IPS-18a (cell line): ENCODE measurements around the gene ANKRD55.

Experiments
- H3K27ac ChIP-seq: one replicate; pipeline ENCODE4 v1.5.1; 2013; ENCODE audit warnings: low read length
- H3K27me3 ChIP-seq: one replicate; pipeline ENCODE4 v1.6.1; 2013; ENCODE audit warnings: mild to moderate bottlenecking, low read length; ENCODE audit not compliant: control insufficient read depth, insufficient read depth
- H3K36me3 ChIP-seq: one replicate; pipeline ENCODE4 v1.6.1; 2013; ENCODE audit warnings: low read depth, low read length; ENCODE audit not compliant: control insufficient read depth
- H3K4me1 ChIP-seq: one replicate; pipeline ENCODE4 v1.6.1; 2013; ENCODE audit warnings: low read depth, low read length; ENCODE audit not compliant: control insufficient read depth
- H3K4me3 ChIP-seq: one replicate; pipeline ENCODE4 v1.5.1; 2013; ENCODE audit warnings: low read length
- H3K9ac ChIP-seq: one replicate; pipeline ENCODE4 v1.6.1; 2013; ENCODE audit warnings: mild to moderate bottlenecking, low read length, moderate library complexity
- H3K9me3 ChIP-seq: one replicate; pipeline ENCODE4 v1.6.1; 2013; ENCODE audit warnings: low read depth, low read length; ENCODE audit not compliant: control insufficient read depth

Gene ANKRD55

GRCh38 chr5:56066931-56067450 lies 166.1 kb downstream of the ANKRD55 start:
- peaks cover 4% of the 10 kb centered on the region for H3K4me1 ChIP-seq
- no peaks in the 10 kb centered on the region for H3K27me3 ChIP-seq
- H3K4me3 ChIP-seq: no peak overlapping the region
- no peak overlapping the region for H3K9ac ChIP-seq
- no peaks in the 10 kb centered on the region for H3K36me3 ChIP-seq
- no peaks in the 10 kb centered on the region for H3K9me3 ChIP-seq
- H3K27ac ChIP-seq: no peak overlapping the region

DNA sequence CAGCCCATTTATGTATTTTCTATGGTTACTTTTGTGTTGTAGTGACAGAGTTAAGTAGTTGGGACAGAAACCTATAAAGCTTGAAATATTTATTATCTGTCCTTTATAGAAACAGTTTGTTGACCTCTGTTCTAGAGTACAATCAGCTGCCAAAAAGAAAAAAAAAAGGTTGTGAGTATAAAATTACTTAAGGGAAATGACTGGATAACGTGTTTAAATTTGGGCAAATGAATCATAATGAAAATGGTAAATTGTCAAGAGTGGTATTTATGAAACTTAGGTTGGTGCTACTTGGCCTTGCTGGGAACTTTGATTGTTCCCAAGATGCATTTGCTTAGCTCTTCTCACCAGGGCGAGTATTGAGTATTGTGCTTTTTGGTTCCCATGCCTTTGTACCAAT lies 168.1 kb downstream of the ANKRD55 start:
- H3K9ac ChIP-seq: no peak overlapping the region
- no peak overlapping the region for H3K4me3 ChIP-seq
- H3K27ac ChIP-seq: no peak overlapping the region
- no peaks in the 10 kb centered on the region for H3K36me3 ChIP-seq
- no peaks in the 10 kb centered on the region for H3K4me1 ChIP-seq
- no peaks in the 10 kb centered on the region for H3K27me3 ChIP-seq
- no peaks in the 10 kb centered on the region for H3K9me3 ChIP-seq

DNA sequence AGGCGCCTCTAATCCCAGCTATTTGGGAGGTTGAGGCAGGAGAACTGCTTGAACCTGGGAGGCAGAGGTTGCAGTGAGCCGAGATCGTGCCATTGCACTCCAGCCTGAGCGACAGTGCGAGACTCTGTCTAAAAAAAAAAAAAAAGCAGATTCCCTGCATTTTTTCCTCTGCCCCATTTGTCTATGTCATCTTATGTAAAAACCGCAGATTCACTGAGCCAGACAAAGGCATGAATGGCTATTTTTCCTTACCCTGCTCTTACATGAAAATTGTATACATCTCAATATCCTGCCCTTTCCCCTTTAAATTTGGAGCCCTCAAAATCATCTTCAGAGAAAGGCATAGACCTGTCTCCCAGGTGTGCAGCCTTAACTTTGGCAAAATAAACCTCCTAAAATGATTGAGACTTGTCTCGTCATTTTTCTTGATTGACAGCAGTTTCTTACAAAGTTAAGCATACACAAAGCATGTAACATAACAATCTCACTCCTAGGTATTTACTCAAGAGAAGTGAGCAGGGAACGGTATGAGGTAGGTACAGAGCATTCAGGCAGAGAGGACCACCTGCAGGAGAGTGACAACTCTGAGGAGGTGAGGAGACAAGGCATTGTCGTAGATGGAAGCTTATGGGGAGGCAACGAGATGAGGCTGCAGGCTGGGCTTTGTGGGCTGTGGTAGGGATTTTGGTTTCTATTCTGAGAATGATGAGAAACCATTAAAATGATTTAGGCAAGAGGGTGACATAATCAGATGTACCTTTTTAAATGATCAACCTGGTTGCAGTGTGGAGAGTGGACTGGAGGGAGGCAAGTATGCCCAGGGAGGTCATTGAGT lies 172.6 kb downstream of the ANKRD55 start:
- no peak overlapping the region for H3K9ac ChIP-seq
- H3K4me1 ChIP-seq: no peaks in the 10 kb centered on the region
- no peaks in the 10 kb centered on the region for H3K36me3 ChIP-seq
- no peak overlapping the region for H3K27ac ChIP-seq
- H3K27me3 ChIP-seq: no peaks in the 10 kb centered on the region
- no peak overlapping the region for H3K4me3 ChIP-seq
- H3K9me3 ChIP-seq: no peaks in the 10 kb centered on the region

DNA sequence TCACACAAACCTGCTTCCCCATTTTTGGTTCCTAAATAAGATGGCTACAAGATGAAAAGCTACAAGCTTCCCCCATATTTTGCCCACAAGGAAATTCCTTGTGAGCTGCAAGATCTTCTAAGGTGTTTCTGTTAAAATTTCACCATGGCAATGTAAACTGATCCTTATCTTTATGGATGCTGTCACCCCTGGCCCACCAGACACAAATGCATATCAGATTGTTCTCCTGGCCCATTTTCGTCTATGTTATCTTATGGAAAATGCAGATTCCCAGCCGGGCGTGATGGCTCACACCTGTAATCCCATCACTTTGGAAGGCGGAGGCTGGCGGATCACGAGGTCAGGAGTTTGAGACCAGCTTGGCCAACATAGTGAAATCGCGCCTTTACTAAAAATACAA lies 173.3 kb downstream of the ANKRD55 start:
- no peaks in the 10 kb centered on the region for H3K27me3 ChIP-seq
- H3K9ac ChIP-seq: no peak overlapping the region
- no peaks in the 10 kb centered on the region for H3K36me3 ChIP-seq
- H3K9me3 ChIP-seq: no peaks in the 10 kb centered on the region
- no peaks in the 10 kb centered on the region for H3K4me1 ChIP-seq
- no peak overlapping the region for H3K4me3 ChIP-seq
- H3K27ac ChIP-seq: no peak overlapping the region

- H3K9me3 ChIP-seq: no peaks in the 10 kb centered on the region
- no peak overlapping the region for H3K4me3 ChIP-seq
- H3K9ac ChIP-seq: no peak overlapping the region
- no peak overlapping the region for H3K27ac ChIP-seq
- no peaks in the 10 kb centered on the region for H3K4me1 ChIP-seq
- H3K36me3 ChIP-seq: no peaks in the 10 kb centered on the region
- no peaks in the 10 kb centered on the region for H3K27me3 ChIP-seq
Observed at GRCh38 chr5:56056875-56057274, 176.3 kb downstream of the ANKRD55 start.

GRCh38 chr5:56055859-56056258 lies 177.3 kb downstream of the ANKRD55 start:
- Histone ChIP-seq H3K4me3 (no peak overlapping the region), H3K36me3 (no peaks in the 10 kb centered on the region), H3K27ac (no peak overlapping the region), H3K27me3 (no peaks in the 10 kb centered on the region), H3K9me3 (no peaks in the 10 kb centered on the region), H3K9ac (no peak overlapping the region), H3K4me1 (no peaks in the 10 kb centered on the region)

DNA sequence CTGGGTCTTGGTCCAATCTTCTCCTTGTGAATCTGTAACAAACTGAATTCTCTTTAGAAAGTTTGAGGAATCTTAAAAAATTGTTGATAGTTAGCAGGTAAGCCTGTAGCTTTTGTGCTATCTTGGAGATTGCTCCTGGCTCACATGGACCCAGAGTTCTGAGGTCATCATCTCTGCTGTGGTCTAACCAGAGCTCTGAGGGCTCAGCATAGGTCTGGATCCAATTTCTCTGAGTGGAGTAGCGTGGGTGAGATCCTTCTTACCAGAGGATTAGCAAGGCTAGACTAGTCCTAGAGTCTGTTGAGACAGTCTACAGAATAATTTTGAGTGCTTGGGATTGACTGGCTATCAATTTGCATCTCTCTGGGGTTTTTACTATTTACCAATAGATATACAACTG lies 177.8 kb downstream of the ANKRD55 start:
- Histone ChIP-seq H3K36me3 (no peaks in the 10 kb centered on the region), H3K27me3 (no peaks in the 10 kb centered on the region), H3K9ac (no peak overlapping the region), H3K4me1 (no peaks in the 10 kb centered on the region), H3K4me3 (no peak overlapping the region), H3K9me3 (no peaks in the 10 kb centered on the region), H3K27ac (no peak overlapping the region)

DNA sequence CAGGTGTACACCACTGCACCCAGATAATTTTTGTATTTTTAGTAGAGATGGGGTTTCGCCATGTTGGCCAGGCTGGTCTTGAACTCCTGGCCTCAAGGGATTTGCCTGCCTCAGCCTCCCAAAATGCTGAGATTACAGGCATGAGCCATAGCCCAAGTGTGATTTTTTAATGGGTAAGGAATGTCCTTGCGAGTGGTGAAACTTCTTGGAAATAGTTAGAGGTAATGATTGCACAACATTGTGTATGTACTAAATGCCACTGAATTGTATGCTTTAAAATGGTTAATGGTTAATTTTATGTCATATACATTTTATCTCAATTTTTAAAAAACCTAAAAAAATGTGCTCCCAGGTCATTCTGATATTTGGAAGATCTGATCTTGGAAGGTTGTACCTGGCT lies 178.5 kb downstream of the ANKRD55 start:
- Histone ChIP-seq H3K4me1 (no peaks in the 10 kb centered on the region), H3K9me3 (no peaks in the 10 kb centered on the region), H3K27me3 (no peaks in the 10 kb centered on the region), H3K9ac (no peak overlapping the region), H3K36me3 (no peaks in the 10 kb centered on the region), H3K27ac (no peak overlapping the region), H3K4me3 (no peak overlapping the region)

GRCh38 chr5:56053363-56053762 lies 179.8 kb downstream of the ANKRD55 start:
- no peaks in the 10 kb centered on the region for H3K4me1 ChIP-seq
- no peaks in the 10 kb centered on the region for H3K27me3 ChIP-seq
- no peaks in the 10 kb centered on the region for H3K9me3 ChIP-seq
- H3K9ac ChIP-seq: no peak overlapping the region
- H3K27ac ChIP-seq: no peak overlapping the region
- H3K36me3 ChIP-seq: no peaks in the 10 kb centered on the region
- no peak overlapping the region for H3K4me3 ChIP-seq

DNA sequence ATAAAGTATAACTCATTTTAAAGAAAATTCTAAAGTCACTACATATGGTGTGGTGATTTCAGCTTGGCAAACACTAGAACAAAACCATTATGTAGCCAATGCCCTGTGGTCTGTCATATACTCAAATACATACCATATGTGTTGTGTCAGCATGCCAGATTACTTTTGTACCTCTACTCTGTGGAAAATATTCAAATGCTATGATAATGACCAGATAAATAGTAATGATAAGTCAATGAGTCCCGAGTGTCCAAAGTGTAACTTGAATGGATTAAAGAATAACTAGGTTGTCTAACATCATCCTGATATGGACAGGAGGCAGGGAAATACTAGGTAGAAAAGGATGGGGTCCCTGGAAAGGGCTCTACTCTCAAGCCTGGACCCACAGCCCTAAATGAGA lies 180.4 kb downstream of the ANKRD55 start:
- Histone ChIP-seq H3K36me3 (no peaks in the 10 kb centered on the region), H3K9me3 (no peaks in the 10 kb centered on the region), H3K4me1 (no peaks in the 10 kb centered on the region), H3K4me3 (no peak overlapping the region), H3K9ac (no peak overlapping the region), H3K27me3 (no peaks in the 10 kb centered on the region), H3K27ac (no peak overlapping the region)

- H3K27ac ChIP-seq: no peak overlapping the region
- no peak overlapping the region for H3K4me3 ChIP-seq
- H3K36me3 ChIP-seq: no peaks in the 10 kb centered on the region
- no peaks in the 10 kb centered on the region for H3K27me3 ChIP-seq
- no peaks in the 10 kb centered on the region for H3K4me1 ChIP-seq
- H3K9ac ChIP-seq: no peak overlapping the region
- no peaks in the 10 kb centered on the region for H3K9me3 ChIP-seq
Observed at GRCh38 chr5:56050551-56051255, 182.4 kb downstream of the ANKRD55 start.
